ENCODE results near the gene PEX13. TPM values are rescaled to one million over a fixed set of nuclear protein-coding genes. Genes with fewer than 3 reads are reported as not detected.

PEX13 gene
- total and polyA plus RNA-seq, 5 donors = 12.4 to 23.8 (median 20.8) TPM

GRCh38 chr2:61074100-61074499 lies 56.6 kb downstream of the PEX13 start:
- DNase-seq (no peak), ATAC-seq (no peak)
- H3K27me3 ChIP-seq (ENCODE audit: control insufficient read depth, insufficient read depth) = no peaks in the 10 kb centered on the region
- H3K27ac ChIP-seq (ENCODE audit: low read length) = no peak overlapping the region
- H3K4me1 ChIP-seq (ENCODE audit: control insufficient read depth, insufficient read depth, low read length) = no peaks in the 10 kb centered on the region
- intact Hi-C loops (cut with DNase I) = no loop called here
- no peaks in the 10 kb centered on the region for H3K9me3 ChIP-seq (ENCODE audit: control insufficient read depth, low read length)
- 98% methylated on average over 1 of the region's 1 CpG for WGBS
- H3K4me3 ChIP-seq (ENCODE audit: low read length) = no peak overlapping the region

- WGBS = 97% methylated on average over 1 of the region's 1 CpG
- Histone ChIP-seq H3K27ac (ENCODE audit: low read length) (no peak overlapping the region), H3K4me1 (ENCODE audit: control insufficient read depth, insufficient read depth, low read length) (no peaks in the 10 kb centered on the region), H3K27me3 (ENCODE audit: control insufficient read depth, insufficient read depth) (no peaks in the 10 kb centered on the region), H3K9me3 (ENCODE audit: control insufficient read depth, low read length) (no peaks in the 10 kb centered on the region), H3K4me3 (ENCODE audit: low read length) (no peak overlapping the region)
- ATAC-seq = no peak
- no peak for DNase-seq
- intact Hi-C loops (cut with DNase I) = no loop called here
Observed at GRCh38 chr2:61085883-61086282, 68.4 kb downstream of the PEX13 start.

DNA sequence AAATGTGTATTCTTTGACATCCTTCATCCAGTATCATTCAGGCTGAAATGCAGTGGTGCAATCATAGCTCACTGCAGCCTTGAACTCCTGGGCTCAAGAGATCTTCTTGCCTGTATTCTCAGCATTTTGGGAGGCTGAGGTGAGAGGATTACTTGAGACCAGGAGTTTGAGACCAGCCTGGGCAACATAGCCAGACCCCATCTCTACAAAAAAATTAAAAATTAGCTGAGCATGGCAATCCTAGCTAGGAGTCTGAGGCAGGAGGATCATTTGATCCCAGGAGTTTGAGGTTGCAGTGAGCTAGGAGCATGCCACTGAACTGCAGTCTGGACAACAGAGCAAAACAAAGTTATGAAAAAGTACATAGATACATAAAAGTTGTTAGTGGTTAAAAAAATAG lies 72.3 kb downstream of the PEX13 start:
- no peaks in the 10 kb centered on the region for H3K27me3 ChIP-seq (ENCODE audit: control insufficient read depth, insufficient read depth)
- DNase-seq (no peak), ATAC-seq (no peak)
- H3K27ac ChIP-seq (ENCODE audit: low read length) = no peak overlapping the region
- H3K4me3 ChIP-seq (ENCODE audit: low read length) = no peak overlapping the region
- H3K4me1 ChIP-seq (ENCODE audit: control insufficient read depth, insufficient read depth, low read length) = no peaks in the 10 kb centered on the region
- intact Hi-C loops (cut with DNase I) = no loop called here
- H3K9me3 ChIP-seq (ENCODE audit: control insufficient read depth, low read length) = no peaks in the 10 kb centered on the region

DNA sequence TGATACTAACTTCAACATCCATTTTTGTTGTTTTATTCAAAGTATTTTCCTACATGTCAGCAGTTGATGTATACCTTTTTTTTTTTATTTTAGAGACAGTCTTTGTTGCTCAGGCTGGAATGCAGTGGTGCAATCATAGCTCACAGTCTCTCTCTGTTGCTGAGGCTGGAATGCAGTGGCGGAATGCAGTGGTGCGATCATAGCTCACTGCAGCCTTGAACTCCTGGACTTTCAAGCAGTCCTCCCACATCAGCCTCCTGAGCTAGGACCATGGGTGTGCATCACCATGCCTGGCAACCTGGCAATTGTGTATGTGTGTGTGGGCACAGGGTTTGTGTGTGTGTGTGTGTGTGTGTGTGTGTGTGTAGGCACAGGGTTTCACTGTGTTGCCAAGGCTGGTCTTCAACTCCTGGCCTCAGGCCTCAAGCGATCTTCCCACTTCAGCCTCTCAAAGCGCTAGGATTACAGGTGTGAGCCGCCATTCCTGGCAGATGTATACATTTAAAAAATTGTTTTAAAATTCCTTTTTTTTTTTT lies 72.9 kb downstream of the PEX13 start:
- intact Hi-C loops (cut with DNase I) = no loop called here
- no peak for ATAC-seq
- no peaks in the 10 kb centered on the region for H3K27me3 ChIP-seq (ENCODE audit: control insufficient read depth, insufficient read depth)
- H3K9me3 ChIP-seq (ENCODE audit: control insufficient read depth, low read length) = no peaks in the 10 kb centered on the region
- DNase-seq = no peak
- H3K4me3 ChIP-seq (ENCODE audit: low read length) = no peak overlapping the region
- no peaks in the 10 kb centered on the region for H3K4me1 ChIP-seq (ENCODE audit: control insufficient read depth, insufficient read depth, low read length)
- WGBS = 97% methylated on average over 5 of the region's 5 CpGs
- H3K27ac ChIP-seq (ENCODE audit: low read length) = no peak overlapping the region

DNA sequence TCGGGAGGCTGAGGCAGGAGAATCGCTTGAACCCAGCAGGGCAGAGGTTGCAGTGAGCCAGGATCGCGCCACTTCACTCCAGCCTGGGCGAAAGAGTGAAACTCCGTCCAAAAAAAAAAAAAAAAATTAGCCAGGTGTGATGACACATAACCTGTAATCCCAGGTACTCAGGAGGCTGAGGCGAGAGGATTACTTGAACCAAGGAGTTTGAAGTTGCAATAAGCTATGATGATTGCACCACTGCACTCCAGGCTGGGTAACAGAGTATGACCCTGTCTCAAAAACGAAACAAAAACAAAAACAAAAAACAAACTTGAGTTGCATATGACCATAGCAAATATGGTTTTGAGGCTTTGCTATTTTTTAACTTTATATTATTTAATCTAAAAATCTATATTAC lies 74.0 kb downstream of the PEX13 start:
- H3K27me3 ChIP-seq (ENCODE audit: control insufficient read depth, insufficient read depth) = no peaks in the 10 kb centered on the region
- no peaks in the 10 kb centered on the region for H3K4me1 ChIP-seq (ENCODE audit: control insufficient read depth, insufficient read depth, low read length)
- ATAC-seq (no peak), DNase-seq (no peak)
- WGBS = 97% methylated on average over 8 of the region's 8 CpGs
- intact Hi-C loops (cut with DNase I) = no loop called here
- no peak overlapping the region for H3K27ac ChIP-seq (ENCODE audit: low read length)
- no peak overlapping the region for H3K4me3 ChIP-seq (ENCODE audit: low read length)
- no peaks in the 10 kb centered on the region for H3K9me3 ChIP-seq (ENCODE audit: control insufficient read depth, low read length)

DNA sequence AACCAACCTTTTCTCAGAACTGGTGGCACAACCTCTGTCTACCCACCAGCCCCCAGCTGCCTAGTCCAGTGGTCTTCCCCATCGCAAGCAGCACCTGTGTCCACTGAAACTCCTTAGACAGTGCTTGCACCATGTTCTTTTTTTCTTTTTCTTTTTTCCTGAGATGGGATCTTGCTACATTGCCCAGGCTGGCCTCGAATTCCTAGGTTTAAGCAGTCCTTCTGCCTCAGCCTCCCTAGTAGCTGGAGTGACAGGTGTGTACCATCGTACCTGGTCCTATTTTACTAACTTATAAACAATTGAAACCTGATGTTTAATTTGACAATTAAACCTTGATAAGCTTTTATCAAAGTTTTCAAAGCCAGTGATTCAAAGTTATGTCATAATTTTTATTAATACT lies 78.9 kb downstream of the PEX13 start:
- no peaks in the 10 kb centered on the region for H3K27me3 ChIP-seq (ENCODE audit: control insufficient read depth, insufficient read depth)
- ATAC-seq (no peak), DNase-seq (no peak)
- 96% methylated on average over 3 of the region's 3 CpGs for WGBS
- H3K4me3 ChIP-seq (ENCODE audit: low read length) = no peak overlapping the region
- no peak overlapping the region for H3K27ac ChIP-seq (ENCODE audit: low read length)
- H3K9me3 ChIP-seq (ENCODE audit: control insufficient read depth, low read length) = no peaks in the 10 kb centered on the region
- no peaks in the 10 kb centered on the region for H3K4me1 ChIP-seq (ENCODE audit: control insufficient read depth, insufficient read depth, low read length)
- intact Hi-C loops (cut with DNase I) = no loop called here

- H3K4me3 ChIP-seq (ENCODE audit: low read length) = no peak overlapping the region
- no peaks in the 10 kb centered on the region for H3K27me3 ChIP-seq (ENCODE audit: control insufficient read depth, insufficient read depth)
- DNase-seq (no peak), ATAC-seq (no peak)
- no peaks in the 10 kb centered on the region for H3K4me1 ChIP-seq (ENCODE audit: control insufficient read depth, insufficient read depth, low read length)
- H3K9me3 ChIP-seq (ENCODE audit: control insufficient read depth, low read length) = no peaks in the 10 kb centered on the region
- no peak overlapping the region for H3K27ac ChIP-seq (ENCODE audit: low read length)
- 94% methylated on average over 4 of the region's 4 CpGs for whole genome bisulfite sequencing
- intact Hi-C loops (cut with DNase I) = no loop called here
Observed at GRCh38 chr2:61100801-61101200, 83.3 kb downstream of the PEX13 start.

Other genes with a start within 250 kb of the PEX13 start
- 1 to 10 TPM; 5.7 to 8.0 (median 6.4) TPM for gene REL, start 136.1 kb upstream of the PEX13 start, total RNA-seq
- 1.8 TPM for gene REL, start 136.1 kb upstream of the PEX13 start, polyA plus RNA-seq
- gene PUS10, start 535 bp downstream of the PEX13 start, total RNA-seq = 1 to 10 TPM; 3.4 to 4.6 (median 3.8) TPM
- 2.9 TPM for gene PUS10, start 535 bp downstream of the PEX13 start, polyA plus RNA-seq
- 1 to 10 TPM; 5.1 to 6.4 (median 6.1) TPM for gene SANBR, start 48.2 kb downstream of the PEX13 start, total RNA-seq
- 3.4 TPM for gene SANBR, start 48.2 kb downstream of the PEX13 start, polyA plus RNA-seq
- gene C2orf74, start 144.5 kb downstream of the PEX13 start, total RNA-seq = 10 to 100 TPM; 14.5 to 34.8 (median 22.4) TPM
- 63.3 TPM for gene C2orf74, start 144.5 kb downstream of the PEX13 start, polyA plus RNA-seq